HG02852 (cell line): ENCODE measurements around the gene ASB4.

ENCODE experiments used
- ATAC-seq: cut with Tn5 transposase; IDR thresholded peaks from one replicate; pipeline ENCODE4 v1.9.1; 2021; ENCODE audit warnings: mild to moderate bottlenecking, moderate library complexity; ENCODE audit not compliant: unreplicated experiment

The ASB4 gene

DNA sequence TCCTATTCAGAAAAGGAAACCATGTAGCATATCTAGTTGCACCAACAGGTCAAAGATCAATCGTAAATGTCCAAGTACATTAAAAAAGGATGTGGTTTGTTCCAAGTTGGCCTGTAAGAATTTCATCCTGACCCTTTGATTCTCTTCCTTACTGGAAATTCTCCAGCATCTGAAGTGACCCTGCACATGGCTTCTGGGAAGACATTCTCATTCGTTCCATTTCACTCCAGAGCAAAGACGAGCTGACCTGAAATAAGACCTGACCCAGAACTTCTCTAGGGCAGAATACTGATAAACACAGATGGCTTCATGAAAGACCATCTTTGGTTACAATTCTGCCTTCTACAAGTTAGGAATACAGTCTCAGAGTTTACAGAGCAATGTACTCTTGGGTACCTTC is 39.8 kb downstream of the ASB4 start:
- ATAC-seq, result no peak

GRCh38 chr7:95526128-95526738 is 40.5 kb downstream of the ASB4 start:
- ATAC-seq, result no peak

DNA sequence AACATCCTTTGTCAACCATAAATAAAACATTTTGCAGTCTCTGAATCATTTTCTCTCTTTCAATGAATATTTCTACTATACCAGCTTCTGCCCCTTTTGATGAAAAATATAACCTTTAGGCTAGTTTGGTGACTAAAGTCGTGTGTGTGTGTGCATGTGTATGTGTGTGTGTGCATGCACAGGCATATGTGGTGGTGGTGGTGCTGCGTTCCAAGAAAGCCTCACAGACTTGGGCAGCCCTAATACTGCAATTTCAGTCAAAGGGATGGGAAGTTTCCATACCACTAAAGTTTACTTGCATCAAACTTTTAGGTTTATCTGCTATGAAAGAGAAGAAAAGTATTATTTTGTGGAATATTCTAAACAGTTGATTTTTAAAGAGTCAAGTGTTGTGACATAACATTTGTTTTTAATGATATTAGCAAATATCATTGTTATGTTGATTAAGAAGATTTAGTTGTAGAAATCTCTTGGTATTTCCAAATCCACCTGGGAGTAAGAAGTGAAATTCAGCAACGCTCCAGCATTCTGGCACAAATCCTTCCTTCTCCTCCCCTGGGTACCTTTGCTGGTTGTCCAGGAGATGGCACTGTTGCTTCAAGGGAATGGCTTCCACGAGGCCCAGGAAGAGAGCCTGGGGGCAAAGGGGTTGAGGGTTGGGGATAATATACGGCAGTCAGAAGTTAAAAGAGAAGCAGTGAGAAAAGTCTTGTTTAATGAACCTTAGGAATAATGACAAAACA is 41.5 kb downstream of the ASB4 start:
- ATAC-seq, result peak; percentile 78

GRCh38 chr7:95527776-95528250 is 42.1 kb downstream of the ASB4 start:
- no peak for ATAC-seq

- no peak for ATAC-seq
Measured at GRCh38 chr7:95529701-95530100, 44.0 kb downstream of the ASB4 start.

DNA sequence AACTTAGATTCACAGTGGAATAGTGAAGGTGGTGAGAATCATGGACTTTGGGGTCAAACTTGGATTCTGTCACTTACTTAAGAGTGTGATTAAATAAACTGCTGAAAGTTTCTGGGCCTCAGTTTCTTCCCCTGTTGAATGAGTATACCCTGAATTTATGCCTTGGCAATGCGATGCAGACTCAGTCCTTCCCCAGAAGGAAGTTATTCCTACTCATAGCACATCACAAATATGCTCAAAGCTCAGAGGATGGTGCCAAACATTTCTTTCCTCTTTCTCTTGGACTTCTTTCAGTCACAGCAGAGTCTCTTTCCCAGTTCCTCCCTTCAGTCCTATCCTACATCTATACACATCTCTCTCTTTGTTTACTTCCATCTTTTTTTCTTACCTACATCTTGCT is 45.1 kb downstream of the ASB4 start:
- ATAC-seq, result no peak

- no peak for ATAC-seq
Measured at GRCh38 chr7:95531605-95532219, 46.0 kb downstream of the ASB4 start.

DNA sequence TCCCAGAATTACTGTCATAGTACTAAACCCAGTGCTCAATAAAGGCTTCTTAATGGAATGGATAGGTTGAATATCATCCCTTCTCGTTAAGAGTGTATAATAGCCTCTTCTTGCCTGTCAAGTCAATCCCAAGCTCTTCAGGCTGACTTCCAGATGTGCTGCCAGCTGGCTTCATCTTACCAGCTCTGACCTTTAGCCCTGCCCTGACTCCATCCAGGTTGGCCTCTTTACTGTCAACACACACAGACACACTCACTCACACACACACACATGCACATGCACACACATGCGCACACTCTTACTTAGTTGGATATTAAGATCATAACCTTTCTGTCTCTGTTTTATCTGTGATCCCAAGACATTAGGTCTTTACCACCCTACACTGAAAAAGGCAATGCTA is 49.1 kb downstream of the ASB4 start:
- ATAC-seq, result no peak

- ATAC-seq, result no peak
Measured at GRCh38 chr7:95535662-95536061, 49.9 kb downstream of the ASB4 start.

- ATAC-seq, result no peak
Measured at GRCh38 chr7:95536656-95537311, 51.0 kb downstream of the ASB4 start.

- no peak for ATAC-seq
Measured at GRCh38 chr7:95537468-95537867, 51.7 kb downstream of the ASB4 start.

- no peak for ATAC-seq
Measured at GRCh38 chr7:95539426-95539825, 53.7 kb downstream of the ASB4 start.

- ATAC-seq, result no peak
Measured at GRCh38 chr7:95540366-95540765, 54.6 kb downstream of the ASB4 start.

GRCh38 chr7:95543312-95543711 is 57.6 kb downstream of the ASB4 start:
- ATAC-seq, result no peak

DNA sequence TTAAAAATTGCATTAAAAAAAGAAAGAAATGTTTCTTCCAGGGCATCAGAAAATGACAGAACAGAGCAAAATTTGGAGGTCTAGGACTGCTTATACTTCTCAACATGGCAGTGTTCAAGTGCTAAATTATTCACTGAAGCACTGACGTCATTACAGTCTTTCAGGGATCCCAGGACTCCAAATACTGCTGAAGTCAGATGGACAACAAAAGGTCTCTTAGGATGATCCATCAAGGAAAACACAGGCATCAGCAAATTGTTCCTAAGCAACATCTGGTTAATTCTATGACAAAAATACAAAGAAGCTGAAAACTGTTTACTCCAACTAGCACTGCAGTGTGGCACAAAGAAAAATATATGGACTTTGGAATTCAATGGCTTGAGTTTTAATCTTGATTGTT is 58.4 kb downstream of the ASB4 start:
- ATAC-seq, result no peak

- no peak for ATAC-seq
Measured at GRCh38 chr7:95545007-95545615, 59.4 kb downstream of the ASB4 start.

- no peak for ATAC-seq
Measured at GRCh38 chr7:95545673-95546072, 59.9 kb downstream of the ASB4 start.

- ATAC-seq, result no peak
Measured at GRCh38 chr7:95546647-95547046, 60.9 kb downstream of the ASB4 start.

DNA sequence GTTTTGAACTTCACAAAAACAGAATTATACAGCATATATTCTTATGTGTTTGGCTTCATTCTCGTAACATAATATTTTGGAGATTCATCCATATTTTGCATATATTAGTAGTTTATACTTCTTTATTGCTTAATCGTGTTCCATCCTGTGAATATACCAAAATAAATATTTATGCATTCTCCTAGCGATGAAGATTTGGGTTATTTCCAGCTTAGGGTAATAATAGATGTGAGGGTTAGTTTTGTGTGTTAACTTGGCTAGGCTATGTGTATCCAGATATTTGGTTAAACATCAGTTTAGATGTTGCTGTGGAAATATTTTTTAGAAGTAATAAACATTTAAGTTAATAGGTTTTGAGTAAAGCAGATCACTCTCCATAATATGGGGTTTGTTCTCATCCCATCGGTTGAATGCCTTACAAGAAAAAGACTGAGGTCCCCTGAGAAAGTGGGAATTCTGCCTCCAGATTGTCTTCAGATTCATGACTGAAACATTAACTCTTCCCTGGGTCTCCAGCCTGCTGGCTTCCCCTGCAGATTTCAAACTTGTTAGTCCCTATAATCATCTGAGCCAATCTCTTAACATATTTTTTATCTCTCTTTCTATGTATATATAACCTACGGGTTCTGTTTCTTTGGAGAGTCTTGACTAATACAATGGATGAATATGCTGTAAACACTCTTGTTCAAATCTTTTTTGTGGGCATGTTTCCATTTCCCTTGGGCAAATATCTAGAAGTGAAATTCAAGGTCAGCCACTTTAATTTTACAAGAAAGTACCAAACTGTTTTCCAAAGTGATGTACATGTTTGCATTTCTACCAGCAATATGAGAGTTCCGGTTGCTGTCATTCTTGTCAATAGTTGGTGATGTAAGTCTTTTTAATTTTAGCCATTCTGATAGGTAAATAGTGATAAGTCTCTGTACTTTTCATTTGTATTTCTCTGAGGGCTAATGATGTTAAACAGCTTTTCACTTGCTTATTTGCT is 61.9 kb downstream of the ASB4 start:
- ATAC-seq, result no peak
